K562 (cell line): ENCODE results near the gene C6orf47. TPM values are rescaled to one million over a fixed set of nuclear protein-coding genes. Genes with fewer than 3 reads are reported as not detected.

Experiments
- CEBPB ChIP-seq: fragments of 450-650 bp; IDR thresholded peaks from 2 replicates; pipeline ENCODE4 v1.6.1; 2016; ENCODE audit warnings: missing genetic modification characterization, missing compliant biosample characterization
- FOXP4 ChIP-seq: sonication (generic); formaldehyde crosslinking; IDR thresholded peaks from 2 replicates; pipeline ENCODE4 v1.8.0; 2022; ENCODE audit warnings: mild to moderate bottlenecking, missing genetic modification reagents, borderline replicate concordance
- MIER1 ChIP-seq: fragments of 450-650 bp; IDR thresholded peaks from 2 replicates; pipeline ENCODE4 v1.6.1; 2016; ENCODE audit warnings: antibody characterized with exemption, mild to moderate bottlenecking, low read depth
- MYBL2 ChIP-seq, 2 experiments: fragments of 450-650 bp in 1 of 2; sonication (generic) in 1 of 2; formaldehyde crosslinking in 1 of 2; IDR thresholded peaks; 2 replicates each; pipeline versions ENCODE4 v1.6.1 to v1.8.1; 2017 to 2022; ENCODE audit warnings: borderline replicate concordance in 1 of 2, inconsistent platforms in 1 of 2, low read depth in 1 of 2, mild to moderate bottlenecking in 1 of 2, missing genetic modification reagents in 1 of 2, moderate library complexity in 1 of 2
- NFRKB ChIP-seq: fragments of 450-650 bp; IDR thresholded peaks from 2 replicates; pipeline ENCODE4 v1.6.1; 2016; ENCODE audit warnings: low read depth
- NR4A1 ChIP-seq, 2 experiments: fragments of 250-450 bp in 1 of 2; fragments of 450-650 bp in 1 of 2; sonication (Bioruptor Pico) in 1 of 2; IDR thresholded peaks; 2 replicates each; pipeline versions ENCODE4 v1.4.0 to v1.6.1; 2016 to 2020; ENCODE audit warnings: mild to moderate bottlenecking in 2 of 2, missing compliant biosample characterization in 1 of 2, missing genetic modification characterization in 1 of 2, moderate library complexity in 1 of 2
- ZNF12 ChIP-seq: sonication (generic); formaldehyde crosslinking; IDR thresholded peaks from 2 replicates; pipeline ENCODE4 v1.4.0; 2020; ENCODE audit warnings: mild to moderate bottlenecking, missing genetic modification reagents
- ZNF316 ChIP-seq: fragments of 450-650 bp; IDR thresholded peaks from 2 replicates; pipeline ENCODE4 v1.6.1; 2016
- polyA plus RNA-seq, 8 experiments: library from polyadenylated mRNA; depleted of rRNA in 4 of 8; stranded (reverse) in 5 of 8; unstranded in 3 of 8; fragments of >200 nt; fragmentation: Nextera tagmentation in 2 of 8; fragmentation: Illumina TruSeq in 1 of 8; extraction: Ambion mirVana in 2 of 8; extraction: Trizol in 1 of 8; gene quantifications; 2 replicates each; pipeline versions ENCODE4 v1.2.1 to v1.2.3, GENCODE V29; 2011 to 2014; ENCODE audit warnings: inconsistent platforms in 1 of 8, missing spikeins in 1 of 8
- total RNA-seq, 7 experiments: library from RNA; depleted of rRNA in 6 of 7; stranded (reverse); fragments of >200 nt in 6 of 7; fragmentation: Illumina TruSeq in 2 of 7; extraction: Trizol in 2 of 7; gene quantifications; 2 replicates each; pipeline versions ENCODE4 v1.2.1 to v1.2.3, GENCODE V29; 2011 to 2021; ENCODE audit warnings: low replicate concordance in 1 of 7

Gene C6orf47
- total and polyA plus RNA-seq, 9 of the 15 experiments (the other 6 are each of a cell fraction or from before 2014, with no cell fraction given): 0.14 to 43.8 (median 27.0) TPM

GRCh38 chr6:31661262-31662123, 915 bp upstream of the C6orf47 start (continued):
- TF ChIP-seq FOXP4 (CRISPR knock-in tag) (peak; percentile 59; the same call in 1 of the 2 replicates), MYBL2 (IDR thresholded peaks at IDR 0.05; ENCODE audit: low read depth) (no peak), MYBL2 (CRISPR knock-in tag; IDR thresholded peaks at IDR 0.05; ENCODE audit: borderline replicate concordance) (no peak), MIER1 (0 out of 2 replicates have a peak, but pooled peaks have one; percentile 32), NFRKB (no peak), ZNF316 (peak; percentile 84), CEBPB (peak; percentile 17; the same call in 1 of the 2 replicates), ZNF12 (no peak), NR4A1 (CRISPR knock-in tag; IDR thresholded peaks at IDR 0.05) (no peak), NR4A1 (tag; IDR thresholded peaks at IDR 0.05) (no peak)
